DMS53 treated with DMSO at 0.1 percent for 48 hours (cell line): ENCODE data around the gene ENOX1.

Experiments
- DNase-seq: peaks from one replicate; lab custom pipeline; 2025; ENCODE audit not compliant: unreplicated experiment; lab: John Stamatoyannopoulos, UW

ENOX1 gene

DNA sequence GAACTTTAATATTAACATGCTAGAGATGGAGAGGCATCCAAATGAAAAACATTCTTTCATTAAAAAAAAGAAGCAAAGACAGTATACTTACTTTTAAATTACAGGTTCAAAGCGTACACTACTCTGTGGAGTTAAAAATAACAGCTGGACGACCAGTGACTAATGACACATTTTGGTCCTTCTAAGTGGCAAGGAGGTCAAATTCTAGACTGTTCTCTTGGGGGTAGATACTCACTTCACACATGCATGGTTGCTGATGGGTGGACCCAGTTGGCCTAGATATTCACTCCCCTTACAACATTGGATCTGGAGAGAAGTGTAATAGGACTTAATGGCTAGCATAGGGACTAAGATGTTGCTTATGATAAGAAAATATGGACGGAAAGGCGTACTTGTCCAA is 461.1 kb downstream of the ENOX1 start:
- no peak for DNase-seq

GRCh38 chr13:43324129-43324528 is 462.6 kb downstream of the ENOX1 start:
- DNase-seq, result no peak

DNA sequence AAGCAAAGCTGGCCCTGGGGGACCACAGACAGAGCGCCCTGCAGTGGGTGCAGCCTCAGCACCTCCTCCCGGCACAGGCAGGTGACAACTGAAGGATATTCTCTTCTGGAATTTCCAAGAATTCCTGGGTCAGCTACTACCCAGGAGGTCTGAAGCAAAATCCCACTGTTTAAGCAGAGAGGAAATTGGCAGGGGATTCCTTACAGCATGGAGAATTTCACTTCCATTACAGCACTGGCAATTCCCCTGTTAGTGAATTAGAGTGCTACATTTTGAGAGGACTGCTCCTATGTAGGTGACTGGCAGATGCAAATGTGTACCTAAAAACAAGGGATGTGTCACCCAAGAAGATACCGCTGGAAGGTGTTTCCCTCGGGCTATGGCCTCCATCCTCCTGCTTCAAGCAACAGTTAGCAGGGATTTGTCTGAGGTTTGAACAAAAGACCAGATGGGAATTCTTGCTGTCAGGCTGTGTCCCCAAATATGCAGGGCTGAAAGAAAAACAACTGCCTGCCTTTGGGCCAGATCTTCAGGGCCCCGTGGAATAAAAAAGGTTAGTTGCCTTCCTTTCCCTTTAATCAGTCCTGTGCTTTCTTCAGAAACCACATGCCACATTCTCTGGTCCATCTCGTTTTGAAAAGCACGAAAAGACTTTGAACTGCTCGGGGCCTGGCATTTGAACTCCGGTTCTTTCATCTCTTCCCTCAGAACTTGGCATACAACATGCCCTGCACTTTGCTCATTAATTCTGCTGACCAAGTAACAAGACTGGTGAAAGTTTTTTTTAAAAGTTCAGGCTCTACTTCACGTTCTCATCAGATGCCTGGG is 466.9 kb downstream of the ENOX1 start:
- DNase-seq, result no peak

- no peak for DNase-seq
Measured at GRCh38 chr13:43316946-43317353, 469.8 kb downstream of the ENOX1 start.

DNA sequence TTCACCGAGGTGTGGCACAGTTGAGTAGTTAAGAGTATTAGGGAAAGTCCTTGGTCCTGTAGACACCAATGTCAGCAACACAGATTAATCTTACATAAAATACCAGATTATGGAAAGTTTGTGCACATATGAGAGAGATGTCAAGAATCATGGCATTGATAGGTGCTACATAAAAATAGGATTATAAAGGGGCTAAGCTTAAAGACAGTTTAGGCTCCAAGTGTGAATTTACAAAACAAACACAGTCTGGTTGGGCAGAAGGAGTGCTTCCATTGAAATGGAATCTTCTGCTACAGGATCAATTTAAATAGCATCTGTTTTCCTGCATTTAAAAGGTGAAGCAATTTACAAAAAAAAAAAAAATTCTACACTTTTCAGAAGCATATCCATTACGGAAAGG is 470.5 kb downstream of the ENOX1 start:
- DNase-seq, result no peak

DNA sequence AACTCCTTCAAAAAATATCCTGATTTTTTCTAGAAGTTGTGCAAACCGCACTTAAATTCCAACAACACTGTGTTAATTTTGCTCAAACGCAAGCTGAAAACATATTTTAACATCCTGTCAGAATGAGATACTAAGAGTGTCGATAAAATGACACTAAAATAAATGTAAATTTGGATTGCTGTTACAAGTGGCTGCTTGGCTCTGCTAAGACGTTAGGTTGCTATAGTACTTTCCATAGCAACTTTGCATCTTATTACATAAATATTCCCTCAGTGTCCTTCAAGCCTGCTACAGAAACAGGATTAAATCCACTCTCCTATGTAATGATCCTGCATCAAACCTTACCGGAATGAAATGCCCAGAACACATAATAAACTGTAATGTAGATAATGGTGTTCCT is 471.2 kb downstream of the ENOX1 start:
- no peak for DNase-seq

DNA sequence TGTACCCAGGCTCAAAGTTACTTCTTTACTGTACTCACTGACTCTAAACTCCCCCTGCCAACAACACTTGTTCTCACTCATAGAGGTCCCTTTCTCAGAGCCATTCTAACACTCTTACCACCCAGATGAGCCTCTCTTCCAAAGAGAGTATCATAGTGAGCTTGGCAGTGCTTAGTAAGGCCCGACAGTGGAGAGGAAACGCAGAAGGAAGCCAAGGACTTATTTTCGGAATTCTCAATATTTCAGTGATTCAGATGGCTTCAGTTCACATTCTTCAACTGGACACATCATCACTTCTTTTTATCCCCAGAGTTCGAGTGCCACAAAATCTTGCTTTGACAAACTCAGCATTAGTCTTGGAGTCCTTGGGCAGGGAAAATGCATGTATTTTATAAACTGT is 477.5 kb downstream of the ENOX1 start:
- no peak for DNase-seq

DNA sequence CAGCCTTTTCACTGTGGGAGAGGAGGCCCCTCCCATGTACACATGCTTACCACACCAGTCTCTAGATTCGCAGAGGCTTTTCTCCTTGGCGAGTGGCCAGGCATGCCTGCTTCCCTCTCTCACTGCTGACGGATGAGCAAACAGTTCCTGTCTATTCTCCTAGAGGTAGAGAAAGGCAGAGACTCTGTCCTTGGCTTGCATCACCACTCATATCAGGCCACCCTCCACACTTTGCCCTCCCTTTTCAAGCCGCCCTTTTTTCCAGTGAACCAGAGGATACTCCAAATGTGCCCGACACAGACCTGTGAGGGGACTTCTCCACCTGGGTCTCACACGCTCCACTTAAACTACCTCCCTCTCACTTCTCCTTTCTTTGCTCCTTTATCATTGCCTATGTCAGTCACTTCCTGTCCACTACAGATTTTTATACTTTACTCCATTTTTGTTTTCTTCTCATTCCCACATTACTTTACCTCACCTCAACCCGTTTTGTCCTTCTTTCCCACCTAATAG is 478.8 kb downstream of the ENOX1 start:
- DNase-seq, result peak; percentile 91

- DNase-seq, result no peak
Measured at GRCh38 chr13:43307221-43307920, 479.4 kb downstream of the ENOX1 start.

DNA sequence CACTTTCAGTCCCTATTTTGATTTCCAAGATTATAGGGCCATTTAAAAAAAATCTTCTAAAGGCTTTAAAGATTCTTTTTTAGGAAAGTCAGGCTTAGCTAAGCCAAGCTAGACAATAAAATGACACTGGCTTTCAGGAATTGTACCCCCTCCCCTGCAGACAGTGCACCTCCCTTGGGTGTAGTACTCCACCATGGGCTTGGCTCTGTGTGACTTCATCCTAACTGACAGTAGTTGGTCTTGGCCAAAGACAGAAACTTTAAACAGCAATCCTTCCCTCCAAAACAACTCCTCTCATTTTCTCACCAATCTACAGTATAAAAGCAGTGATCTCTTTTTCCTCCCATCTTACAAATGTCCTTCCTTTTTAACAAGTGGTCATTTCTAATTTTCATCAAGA is 480.4 kb downstream of the ENOX1 start:
- no peak for DNase-seq

- no peak for DNase-seq
Measured at GRCh38 chr13:43305416-43305815, 481.4 kb downstream of the ENOX1 start.

DNA sequence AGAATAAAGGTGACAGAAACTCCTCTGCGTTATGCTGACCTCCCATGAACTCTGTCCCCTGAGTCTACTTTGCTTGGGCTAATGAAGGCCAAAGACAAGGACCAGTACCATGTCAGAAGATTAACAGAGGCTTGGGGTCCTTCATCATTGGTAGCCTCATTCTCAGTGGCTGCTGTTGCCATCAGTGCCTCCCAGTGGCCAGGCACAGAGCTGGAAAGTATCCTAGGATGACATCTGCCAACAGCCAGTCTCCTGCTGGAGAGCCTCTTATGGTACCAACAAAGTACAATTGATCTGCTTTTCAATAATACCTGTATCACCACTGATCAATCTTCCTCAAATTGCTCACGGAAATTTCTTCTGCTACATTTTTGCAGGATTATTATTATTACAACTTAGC is 481.8 kb downstream of the ENOX1 start:
- no peak for DNase-seq

DNA sequence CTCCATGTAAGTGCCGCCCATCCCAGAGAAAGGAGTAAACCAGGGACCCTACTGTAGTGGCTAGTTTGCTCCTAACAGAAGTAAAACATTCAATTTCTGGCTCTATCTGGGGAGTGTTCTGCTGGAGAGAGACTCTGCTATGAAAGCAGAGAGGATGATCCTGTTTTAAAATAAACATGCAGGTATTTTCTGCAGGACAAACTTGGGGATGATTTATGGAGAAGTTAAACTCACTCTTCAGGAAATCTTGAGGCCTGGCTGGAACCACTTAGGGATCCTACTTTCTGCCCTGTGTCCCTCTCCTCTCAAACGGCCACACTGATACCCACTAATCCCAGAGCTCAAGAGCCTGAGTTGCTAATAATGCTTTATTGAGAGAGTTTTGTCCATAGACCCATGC is 482.3 kb downstream of the ENOX1 start:
- DNase-seq, result no peak

DNA sequence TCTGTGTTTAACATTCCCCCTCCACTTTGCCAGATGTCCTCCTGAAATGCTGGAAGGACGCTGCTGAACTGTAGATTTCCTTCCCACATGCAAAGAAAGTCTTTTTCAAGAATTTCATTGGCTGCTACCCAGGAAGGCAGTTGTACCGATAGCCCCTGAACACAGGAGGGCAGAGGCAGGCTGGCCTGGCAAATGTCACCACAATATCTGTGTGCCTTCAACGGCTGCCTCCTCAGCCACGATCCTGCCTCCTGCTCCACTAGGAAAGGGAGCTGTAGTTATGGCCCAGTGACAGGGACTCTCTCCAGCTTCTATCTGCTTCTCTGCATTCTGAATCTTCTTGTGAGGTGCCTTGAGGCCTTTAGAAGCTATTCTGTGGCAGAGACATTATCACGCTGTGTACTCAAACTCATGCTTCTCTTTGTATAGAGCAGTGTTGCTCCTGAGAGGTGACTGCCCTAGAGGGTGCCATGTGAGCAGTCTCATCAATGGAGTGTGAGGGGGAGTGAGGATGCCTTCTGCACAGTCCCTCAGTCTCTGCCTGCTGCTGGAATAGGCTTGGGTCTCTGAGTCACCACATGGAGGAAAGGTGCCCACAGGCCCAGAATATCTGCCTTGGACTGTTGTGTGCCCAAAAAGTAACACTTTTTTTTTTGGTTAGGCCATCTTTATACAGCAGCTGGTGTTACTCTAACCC is 483.6 kb downstream of the ENOX1 start:
- DNase-seq, result peak; percentile 24

GRCh38 chr13:43301346-43301969 is 485.3 kb downstream of the ENOX1 start:
- no peak for DNase-seq

DNA sequence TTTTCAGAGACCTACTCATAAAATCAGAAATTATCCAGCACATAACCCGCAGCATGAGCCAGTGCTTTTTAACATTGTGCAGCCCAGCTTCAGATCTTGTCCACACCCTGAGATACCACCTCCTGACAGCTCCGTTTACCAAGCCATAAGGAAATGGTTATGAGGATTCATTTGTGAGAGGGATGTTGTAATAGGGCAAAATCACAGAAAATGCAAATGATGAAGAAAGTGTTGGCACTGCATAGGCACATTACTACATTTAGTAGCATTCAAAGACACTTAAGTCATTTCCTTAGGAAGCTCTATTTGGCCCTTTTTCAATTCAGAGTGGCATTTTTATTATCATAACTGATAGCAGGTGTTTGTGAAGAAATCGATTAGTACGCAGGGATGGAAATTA is 485.9 kb downstream of the ENOX1 start:
- no peak for DNase-seq

GRCh38 chr13:43299374-43299773 is 487.4 kb downstream of the ENOX1 start:
- no peak for DNase-seq

DNA sequence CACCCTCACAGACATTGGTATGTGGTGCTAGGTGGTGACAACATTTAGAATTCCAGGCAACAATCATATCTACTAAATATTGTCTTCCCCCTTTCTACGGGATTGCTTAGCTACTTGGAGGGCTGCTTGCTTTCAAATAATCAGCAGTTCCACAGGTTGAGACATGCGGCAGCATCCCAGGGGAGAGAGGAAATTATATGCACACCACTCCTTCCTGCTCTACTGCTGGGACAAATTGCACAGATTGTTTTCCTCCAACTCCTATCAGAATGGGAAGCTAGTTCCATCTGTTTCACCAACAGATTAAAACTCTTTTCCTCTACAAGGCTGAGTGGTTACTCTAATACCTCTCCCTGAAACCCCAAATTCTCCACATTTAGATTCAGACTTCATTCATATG is 488.0 kb downstream of the ENOX1 start:
- DNase-seq, result no peak

DNA sequence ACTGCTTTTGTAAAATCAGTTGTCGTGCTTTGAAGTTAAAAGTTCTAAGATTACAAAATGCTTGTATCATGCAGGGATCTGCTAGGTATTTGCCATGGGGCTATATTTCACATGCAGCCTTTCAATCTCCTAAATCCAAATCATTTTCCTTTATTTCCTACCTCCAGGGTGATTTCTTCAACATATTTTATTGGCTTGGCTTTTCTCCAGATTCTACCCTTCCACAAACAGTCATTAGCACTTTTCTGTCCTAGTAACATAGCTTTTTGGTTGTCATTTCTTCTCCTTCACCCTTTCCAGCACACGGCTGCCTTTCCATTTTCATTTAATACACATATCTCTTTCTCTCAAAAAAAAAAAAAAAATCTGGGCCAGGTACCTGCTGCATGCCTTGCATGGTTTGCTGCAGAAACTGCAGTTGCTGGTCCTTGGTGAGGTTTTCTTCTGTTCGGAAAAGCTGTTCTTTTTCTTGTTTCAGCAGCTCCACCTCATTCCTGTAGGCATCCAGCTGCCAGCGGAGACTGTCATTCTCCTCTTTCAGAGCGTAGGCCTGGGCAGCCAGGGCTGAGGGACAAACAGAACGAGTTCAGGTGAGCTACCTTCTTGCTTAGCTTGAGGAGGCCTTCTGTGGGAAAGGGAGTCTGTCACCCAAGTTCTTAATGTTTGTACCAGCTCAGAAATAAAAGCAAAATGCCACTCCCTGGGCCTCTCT is 488.6 kb downstream of the ENOX1 start:
- DNase-seq, result no peak

DNA sequence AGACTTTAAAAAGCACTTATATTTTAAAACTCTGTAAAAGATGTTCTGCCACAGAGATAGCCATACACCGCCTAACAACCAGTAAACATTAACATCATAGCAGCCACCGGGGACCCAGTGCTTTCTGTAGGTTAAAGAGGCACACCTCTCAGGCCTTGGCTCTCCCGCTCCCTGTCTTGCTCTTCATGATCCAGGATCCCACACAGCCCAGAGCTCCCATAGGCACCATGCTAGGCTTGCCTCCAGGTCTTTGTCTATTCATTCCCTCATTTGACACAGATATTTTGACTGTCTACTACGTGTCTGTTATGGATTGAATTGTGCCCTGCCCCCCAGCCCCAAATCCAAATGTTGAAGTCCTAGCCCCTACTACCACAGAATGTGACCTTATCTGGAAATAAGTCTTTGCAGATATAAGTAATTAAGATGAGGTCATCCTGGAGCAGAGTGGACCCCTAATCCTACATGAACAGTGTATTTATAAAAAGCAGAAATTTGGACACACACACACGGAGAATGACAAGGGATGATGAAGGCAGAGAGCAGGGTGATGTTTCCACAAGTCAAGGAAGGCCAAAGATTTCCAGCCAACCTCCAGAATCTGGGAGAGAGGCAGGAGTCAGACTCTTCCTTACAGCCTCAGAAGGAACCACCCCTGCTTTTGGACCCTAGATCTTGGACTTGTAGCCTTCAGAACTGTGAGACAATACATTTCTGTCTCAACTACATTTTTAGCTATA is 490.8 kb downstream of the ENOX1 start:
- no peak for DNase-seq
